ENCODE results near the gene PRKCB.

- TF ChIP-seq CTCF (IDR thresholded peaks at IDR 0.05) (no peak), EP300 (IDR thresholded peaks at IDR 0.05) (no peak), POLR2AphosphoS5 (IDR thresholded peaks at IDR 0.05) (no peak)
Observed at GRCh38 chr16:23838485-23839142, 2.8 kb downstream of the PRKCB start.

All from gastroesophageal sphincter (tissue), 3 donors.